ENCODE data around the gene AWAT1. TPM values are rescaled to one million over a fixed set of nuclear protein-coding genes. Genes with fewer than 3 reads are reported as not detected.
A peak's percentile ranks its signal among the peaks of the same experiment; 100 is the strongest.
"Not testable (repeated sequence)": the region's sequence is repeated elsewhere in the genome, so short reads cannot be mapped to it uniquely, and the experiment has no call there.

The AWAT1 gene
- polyA plus RNA-seq (ENCODE audit: insufficient read length), result not detected

DNA sequence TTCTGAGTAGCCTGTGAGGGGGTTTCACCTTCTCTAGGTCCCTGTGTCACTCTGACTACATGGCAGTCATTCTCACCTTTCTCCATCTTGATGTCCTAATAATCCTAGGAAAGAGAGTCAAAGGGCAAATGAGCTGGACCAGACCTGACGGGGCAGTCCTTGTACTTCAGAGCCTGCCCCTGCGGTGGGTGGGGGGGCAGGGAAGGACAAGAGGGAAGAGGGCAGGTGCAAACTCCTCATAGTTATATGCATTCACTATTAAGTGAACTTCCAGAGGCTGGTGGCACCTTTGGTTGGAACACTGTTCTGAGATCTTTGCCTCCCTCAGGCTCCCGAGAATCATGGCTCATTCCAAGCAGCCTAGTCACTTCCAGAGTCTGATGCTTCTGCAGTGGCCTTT is at the start of gene AWAT1:
TSS of gene AWAT1 (plus strand) at position 301 of the 400 bp plus-strand sequence. CDS start at position 342, 41 bp downstream.
- no peak for DNase-seq

DNA sequence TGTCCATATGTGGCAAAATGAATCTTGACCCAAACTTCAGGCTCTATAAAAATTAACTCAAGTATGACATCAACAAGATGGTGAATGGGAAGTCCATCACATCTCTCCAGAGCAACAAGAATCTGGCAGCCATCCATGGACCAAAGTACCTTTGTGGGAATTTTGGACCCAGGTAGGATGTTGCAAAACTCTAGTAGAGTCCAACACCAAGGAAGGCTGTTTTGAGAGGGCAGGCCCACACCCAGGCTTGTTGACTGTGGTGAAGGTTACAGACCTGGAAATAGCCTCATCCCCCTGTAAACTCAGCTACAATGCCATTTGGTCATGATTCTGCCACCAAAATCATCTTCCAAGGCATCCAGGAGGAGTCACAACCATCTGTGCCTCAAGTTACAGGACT is 44.2 kb upstream of the AWAT1 start:
- no peak for DNase-seq

DNA sequence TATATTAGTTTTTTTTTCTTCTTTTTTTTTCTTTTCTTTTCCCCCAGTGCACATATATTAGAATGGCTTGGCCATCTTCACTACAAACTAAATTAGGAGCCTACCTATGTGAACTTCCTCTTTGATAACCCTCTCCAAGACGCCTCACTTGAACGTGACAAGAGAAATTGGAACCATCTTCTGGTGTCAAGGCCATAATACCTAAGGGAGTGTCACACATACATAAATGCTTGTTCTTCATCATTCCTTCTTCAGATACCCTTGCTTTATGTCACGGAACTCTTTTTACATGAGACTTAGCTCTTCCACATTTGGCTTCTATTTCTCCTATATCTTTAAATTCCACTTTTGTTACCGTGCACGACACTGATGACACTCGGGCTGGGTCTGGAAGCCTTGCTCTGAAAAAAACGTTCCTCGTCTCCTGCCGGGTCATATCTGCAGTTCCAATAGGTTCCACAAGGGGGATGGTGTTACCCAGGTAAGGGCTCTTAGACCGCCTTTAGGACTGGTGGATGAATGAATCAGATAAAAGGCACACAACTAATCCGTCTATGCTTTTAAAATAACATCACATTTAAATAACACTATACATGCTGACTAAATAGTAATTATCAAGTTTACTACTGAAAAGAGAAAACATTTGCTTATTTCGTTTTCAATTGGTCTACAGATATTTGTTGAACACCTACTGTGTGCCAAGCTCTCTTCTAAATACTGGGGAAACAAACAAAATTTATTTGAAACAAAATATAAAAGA is 37.3 kb upstream of the AWAT1 start:
- peak; percentile 1 for DNase-seq

DNA sequence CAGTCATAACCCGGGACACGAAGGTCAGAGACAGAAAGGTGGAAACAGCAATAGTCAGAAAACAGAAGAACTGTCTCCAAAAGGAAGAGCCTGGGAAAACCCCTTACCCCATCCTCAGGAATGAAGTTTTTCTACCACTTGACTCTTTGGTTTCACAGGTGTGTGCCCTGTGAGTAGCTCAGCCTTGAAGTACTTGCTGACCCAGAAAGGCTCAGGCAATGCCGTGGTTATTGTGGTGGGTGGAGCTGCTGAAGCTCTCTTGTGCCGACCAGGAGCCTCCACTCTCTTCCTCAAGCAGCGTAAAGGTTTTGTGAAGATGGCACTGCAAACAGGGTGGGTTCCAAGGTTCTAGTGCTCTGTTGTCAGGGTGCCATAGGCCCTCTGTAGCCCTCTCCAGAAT is 32.7 kb upstream of the AWAT1 start:
- no peak for DNase-seq

DNA sequence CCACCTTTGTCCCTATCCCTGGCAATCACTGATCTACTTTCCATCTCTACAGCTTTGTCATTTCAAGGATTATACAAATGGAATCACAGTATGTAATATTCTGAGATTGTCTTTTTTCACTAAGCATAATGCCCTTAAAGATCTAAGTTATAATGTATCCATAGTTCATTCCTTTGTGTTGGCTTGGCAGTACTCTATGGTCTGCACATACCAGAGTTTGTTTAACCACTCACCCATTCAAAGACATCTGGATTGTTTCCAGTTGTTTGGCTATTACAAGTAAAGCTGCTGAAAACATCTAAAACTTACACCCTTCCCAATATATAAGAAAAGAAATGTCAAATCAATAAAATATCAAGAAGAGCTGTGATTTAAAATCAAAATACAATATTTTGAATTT is 26.0 kb upstream of the AWAT1 start:
- DNase-seq, result no peak

DNA sequence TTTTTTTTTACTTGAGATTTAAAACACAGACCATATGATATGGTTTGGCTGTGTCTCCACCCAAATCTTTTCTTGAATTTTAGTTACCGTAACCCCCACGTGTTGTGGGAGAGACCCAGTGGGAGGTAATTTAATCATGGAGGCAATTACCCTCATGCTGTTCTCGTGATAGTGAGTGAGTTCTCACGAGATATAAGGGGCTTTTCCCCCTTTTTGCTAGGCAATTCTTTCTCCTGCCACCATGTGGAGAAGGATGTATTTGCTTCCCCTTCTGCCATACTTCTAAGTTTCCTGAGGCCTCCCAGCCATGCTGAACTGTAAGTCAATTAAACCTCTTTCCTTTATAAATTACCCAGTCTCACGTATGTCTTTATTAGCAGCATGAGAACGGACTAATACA is 24.9 kb upstream of the AWAT1 start:
- DNase-seq, result not testable (repeated sequence)

DNA sequence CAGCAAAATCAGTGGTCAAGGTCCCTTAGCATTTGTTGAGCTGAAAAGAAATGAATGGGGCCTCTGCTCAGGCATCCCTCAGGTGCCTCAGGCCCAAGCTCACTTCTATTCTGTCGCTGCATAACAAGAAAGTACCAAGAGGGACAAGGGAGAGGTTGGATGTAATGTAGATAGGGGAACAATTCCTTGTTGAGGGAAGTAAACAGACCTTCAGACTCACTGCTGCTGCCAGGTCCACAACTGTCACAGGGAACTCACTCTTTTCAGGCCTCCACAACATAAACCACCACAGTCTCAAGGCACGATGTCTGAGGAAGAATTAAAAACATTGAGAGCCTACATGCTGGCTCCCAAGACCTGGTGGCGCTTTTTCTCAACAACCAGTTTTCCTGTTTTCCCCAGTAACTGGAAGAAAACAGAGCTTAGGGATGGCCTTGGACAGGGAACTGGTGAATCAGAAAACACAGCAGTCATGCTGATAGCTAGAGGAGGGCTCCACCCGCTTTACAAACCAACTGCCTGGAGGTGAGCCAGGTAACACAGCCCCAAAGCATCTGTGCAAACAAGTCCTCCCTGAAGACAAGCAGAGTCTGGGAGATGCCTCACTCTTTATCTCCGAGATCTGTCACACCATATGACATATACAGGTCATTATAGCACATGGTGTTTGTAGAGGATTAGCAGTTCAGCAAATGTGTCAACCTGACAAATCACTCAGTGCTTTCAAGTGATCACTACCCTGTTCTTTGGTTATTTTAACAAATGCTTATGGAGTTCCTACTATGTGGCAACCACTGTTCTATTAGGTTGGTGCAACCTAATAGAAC is 14.3 kb upstream of the AWAT1 start:
- DNase-seq, result no peak

DNA sequence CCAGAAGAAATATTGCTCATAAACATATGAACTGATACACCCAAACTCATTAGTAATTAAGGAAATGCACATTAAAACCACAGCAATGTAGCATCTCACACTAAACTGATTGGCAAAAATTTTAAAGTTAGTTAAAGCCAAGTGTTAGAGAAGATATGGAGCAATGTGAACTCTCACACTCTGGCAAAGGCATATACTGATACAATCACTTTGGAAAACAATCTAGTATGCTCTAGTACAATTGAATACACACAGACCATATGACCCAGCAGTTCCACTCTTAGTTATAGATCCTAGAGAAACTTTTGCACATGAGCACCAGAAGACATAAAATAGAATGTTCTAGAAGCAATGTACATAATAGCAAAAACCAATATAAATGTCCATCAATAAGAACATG is 8.4 kb upstream of the AWAT1 start:
- DNase-seq, result no peak

DNA sequence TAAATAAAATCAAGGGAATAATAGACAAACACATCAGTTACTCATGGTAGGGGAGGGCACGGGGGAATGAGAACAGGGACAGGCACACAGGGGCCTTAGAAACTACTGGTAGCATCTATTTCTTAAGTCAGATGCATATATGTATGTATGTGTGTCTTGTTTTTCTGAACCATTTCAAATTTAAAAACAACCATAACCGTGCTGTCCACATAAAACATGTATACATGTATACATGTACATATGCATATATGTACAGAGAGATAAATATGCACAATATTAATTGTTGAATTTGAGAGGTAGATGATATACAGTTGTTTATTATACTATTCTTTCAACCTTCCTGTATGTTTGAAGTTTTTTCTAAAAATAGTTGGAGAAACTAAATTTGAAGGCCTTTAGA is 7.8 kb upstream of the AWAT1 start:
- DNase-seq, result no peak

DNA sequence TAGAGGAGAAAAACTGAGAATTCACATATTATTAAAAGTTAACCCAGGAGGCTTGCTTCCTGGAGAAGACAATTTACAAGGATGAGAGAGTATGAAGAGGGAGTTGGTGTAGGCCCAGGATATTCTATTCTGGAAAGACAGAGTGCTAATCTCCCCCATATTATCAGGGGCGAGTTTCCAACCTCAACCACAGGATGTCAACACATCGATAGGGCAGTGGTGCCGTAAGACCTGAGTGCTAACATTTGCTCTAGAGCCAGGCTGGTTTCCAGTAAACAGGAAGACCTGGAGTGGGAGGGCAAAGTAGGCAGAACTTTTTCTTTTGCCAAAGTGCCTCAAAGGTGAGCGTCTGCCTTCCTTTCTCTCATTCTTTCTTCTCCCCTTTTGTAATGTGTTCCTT is 2.8 kb upstream of the AWAT1 start:
- DNase-seq, result no peak

DNA sequence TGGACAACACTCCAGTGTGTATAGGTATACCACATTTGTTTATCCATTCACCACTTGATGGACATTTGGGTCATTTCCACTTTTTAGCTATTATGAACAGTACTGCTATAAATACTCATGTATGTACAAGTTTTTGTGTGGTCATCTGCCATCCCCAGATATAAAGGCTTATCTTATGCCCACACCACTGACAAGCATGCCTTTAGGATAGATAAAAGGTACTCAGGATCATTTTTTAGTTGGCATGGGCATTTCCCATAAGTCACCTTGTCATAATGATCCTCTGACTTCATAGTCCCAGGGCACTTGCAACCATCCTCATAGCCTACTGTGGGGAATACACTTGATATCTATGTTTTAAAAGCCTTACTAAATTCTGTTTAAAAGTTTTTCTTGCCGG is 6.3 kb downstream of the AWAT1 start:
- DNase-seq, result no peak

DNA sequence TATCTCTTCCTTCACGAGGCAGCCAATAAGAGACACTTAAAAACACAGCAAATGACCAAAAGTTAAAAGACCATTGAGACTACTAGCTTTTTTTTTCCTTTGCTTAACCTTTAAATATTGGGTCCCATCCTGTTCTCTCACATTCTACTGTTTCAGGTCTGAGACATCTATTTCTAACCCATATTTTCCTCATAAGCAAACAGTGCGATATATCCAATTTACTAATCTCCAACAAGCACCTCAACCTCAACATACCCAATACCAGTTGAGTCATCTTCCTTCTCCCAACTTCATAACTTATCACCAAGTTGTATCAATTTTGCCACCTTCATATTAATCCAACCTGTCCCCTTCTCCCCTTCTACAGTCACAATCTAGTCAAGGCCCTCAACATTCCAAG is 7.0 kb downstream of the AWAT1 start:
- DNase-seq, result no peak

DNA sequence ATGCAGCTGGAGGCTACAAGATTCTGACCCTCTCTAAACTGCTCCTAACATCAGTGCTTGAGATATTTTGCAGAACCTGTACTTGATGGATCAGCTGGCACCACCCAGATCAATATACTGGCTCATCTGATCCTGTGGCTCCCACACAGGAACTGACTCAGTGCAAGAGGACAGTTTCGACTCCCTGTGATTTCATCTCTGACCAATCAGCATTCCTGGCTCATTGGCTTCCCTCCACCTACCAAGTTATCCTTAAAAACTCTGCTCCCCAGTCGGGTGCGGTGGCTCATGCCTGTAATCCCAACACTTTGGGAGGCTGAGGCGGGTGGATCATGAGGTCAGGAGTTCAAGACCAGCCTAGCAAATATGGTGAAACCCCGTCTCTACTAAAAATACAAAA is 9.1 kb downstream of the AWAT1 start:
- DNase-seq, result not testable (repeated sequence)

DNA sequence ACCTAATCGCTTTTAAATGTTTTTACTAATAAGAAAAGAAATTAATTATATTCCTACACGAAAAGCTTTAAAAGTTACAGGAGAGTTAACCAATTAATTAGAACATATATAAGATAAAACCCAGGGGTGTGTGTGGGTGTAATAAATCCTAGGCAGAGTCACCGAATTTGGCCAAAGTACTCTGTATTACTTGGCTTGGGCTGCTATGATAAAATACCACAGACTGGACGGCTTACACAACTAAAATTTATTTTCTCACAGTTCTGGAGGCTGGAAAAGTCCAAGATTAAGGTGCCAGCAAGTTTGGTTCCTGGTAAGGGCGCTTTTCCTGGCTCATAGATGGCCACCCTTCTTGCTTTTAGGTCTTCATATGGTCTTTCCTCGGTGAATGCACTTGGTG is 10.4 kb downstream of the AWAT1 start:
- no peak for DNase-seq

DNA sequence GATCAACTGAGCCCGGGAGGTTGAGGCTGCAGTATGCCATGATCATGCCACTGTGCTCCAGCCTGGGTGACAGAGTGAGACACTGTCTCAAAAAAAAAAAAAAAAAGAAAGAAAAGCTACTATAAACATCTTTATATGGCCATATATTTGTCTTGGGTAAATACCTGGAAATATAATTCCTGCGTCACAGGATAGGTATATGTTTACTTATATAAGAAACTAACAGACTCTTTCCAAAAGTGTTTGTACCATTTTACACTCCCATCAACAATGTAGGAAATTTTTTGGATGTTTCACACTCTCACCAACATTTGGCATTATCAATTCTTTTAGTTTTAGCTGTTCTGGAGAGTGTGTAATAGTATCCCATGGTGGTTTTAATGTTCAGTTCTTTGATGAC is 12.8 kb downstream of the AWAT1 start:
- no peak for DNase-seq

DNA sequence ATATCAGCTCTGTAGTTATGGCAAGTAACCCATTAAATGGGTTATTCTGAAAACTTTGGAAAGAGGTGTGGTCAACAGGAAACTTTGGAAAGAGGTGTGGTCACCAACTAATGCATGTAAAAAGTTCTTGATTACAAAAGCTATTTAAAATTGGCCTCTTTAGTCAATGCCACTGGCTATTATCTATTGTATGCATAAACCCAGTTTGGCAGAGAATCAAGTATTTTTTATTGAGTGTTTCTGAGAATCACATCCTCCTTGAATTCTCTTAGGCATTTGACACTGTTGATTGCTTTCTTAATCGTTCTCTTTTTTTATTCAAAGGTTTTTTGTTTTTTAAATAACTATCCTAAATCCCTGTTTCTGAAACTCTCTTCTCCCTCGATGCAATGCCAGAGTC is 18.0 kb downstream of the AWAT1 start:
- no peak for DNase-seq

DNA sequence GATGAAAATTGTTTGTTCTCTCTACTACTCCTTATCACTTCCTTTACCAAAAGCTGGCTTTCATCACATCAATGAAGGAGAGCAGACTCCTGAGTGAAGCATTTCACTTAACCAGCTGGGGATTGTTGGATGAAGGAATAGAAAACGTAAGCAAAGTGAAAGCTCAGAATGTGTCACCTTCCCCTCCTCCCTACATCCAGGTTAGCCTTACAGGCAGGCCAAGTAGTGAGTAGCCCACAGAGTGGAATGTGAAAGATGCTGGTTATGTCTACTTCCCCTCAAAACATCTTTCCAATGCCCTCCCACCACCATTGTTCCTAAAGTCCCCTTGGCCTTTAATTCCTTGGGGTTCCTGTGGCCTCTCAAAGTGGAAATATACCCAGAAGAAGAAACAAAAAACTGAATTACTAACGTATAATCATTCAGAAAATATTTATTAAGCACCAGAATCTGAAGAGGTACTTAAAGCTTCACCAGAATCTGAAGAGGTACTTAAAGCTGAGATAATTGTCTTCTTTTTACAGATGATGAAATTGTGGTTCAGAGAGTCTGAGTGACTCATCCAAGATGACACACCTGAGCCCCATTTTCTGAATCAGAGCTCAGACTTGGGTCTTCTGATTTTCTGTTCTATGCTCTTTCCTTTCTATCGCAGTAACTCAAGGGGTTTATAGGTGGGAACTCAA is 19.1 kb downstream of the AWAT1 start:
- no peak for DNase-seq

DNA sequence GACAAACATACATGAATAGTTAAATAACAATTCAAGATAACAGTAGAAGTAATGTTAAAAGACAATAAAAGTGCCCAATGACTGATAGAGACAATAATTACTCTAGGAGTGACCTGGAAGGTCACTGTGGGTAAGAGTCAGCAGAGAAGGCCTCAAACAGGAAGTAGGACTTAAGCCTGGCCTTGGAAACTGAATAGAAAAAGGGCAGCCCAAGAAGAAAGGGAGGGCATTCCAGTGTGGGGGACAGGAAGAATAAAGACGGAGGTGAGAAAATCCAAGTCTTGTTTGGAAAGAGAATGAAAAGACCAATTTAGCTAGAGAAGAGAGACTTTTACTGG is 19.6 kb downstream of the AWAT1 start:
- DNase-seq, result no peak

DNA sequence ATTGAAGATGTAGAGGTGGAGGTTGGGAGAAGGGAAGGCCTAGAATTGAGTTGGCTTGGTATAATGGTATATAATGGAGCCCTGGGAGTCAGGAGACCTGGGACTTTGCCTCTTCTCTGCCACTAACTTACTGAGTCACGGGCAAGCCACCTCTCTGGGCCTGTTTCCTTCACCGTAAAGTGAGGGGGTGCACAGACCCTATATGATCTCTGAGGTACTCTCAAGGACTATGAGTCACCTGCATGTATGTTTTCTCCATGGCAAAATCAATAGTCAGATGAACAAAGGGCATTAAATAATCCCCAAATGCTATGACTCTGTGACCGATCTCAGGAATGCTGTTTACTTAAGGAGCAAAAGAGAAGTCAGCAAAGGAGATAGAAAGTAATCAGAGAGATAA is 20.5 kb downstream of the AWAT1 start:
- DNase-seq, result no peak

DNA sequence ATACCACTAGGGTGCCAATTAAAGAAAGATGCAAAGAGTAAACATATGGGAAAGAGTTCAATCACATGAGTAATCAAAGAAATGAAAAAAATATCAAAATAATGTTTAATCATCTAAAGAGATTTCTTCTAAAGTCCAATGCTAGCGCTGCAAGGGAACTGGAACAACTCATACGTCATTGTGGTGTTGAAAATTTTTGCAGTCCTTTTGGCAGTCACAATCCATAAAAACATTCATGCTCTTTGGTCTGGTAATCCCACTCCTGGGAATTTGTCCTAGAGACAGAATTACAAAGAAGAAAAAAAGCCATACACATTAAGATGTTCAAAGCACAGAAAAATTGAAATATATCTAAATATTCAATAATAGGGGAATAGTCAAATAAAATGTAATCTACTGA is 21.0 kb downstream of the AWAT1 start:
- no peak for DNase-seq

DNA sequence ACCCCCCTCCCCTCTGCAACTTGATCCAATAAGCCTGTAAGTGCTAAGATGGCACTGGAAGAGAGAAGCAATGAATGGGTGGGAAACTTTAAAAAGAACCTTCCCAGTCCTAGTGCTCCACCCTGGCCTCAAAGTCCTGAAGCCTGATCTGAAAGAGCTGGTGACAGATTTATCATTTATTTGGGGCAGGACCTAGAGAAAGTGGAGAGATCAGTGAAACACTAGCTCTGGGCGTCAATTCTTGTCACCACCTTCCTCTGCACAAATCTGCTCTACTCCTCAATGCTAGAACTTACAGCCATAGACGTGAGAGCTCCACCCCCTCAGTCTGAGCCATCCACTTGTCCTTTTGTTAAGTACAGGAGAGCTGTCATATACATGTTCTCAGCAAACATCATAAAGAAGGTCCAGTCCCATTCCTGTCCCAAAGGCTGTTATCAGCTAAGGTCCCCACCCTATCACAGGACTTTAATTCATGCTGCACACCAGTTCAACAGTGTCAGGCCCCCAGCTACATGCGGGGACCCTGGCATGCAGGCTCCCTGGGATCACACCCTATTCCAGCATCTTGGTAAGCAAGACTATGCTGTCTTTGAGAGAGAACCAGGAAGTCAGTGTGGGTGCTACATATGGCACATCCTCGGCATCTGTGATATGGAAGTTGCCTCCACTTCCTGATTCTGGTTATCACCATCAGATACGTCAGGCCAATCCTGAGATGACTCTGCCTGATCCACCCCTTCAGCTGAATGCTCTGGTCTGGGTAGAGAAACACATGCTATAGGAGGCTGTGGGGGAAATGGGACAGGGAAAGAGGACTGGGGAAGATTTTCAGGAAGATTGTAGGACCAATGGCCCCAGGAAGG is 23.2 kb downstream of the AWAT1 start:
- no peak for DNase-seq

DNA sequence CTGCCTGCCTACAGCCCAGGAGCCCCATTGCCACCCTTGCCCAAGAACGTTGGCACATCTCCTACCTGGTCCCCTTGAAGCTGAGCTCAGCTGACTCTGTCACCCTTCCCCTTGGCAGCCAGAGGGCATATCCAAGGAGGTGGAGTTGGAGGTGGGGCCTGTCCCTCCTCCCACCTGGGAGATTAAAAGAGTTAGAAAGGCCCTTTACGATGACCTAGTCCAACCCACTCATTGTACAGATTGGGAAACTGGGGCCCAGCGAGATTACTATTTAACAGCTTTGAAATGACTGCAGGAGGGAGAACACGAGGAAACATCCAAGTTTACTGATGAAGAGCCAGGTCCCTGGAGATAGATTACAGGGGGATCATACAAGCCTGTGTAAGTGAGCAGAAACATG is 25.6 kb downstream of the AWAT1 start, which contains the start of gene P2RY4:
TSS of gene P2RY4 (minus strand) at position 101 of the 400 bp plus-strand sequence. CDS start 580 bp downstream, outside the sequence.
- no peak for DNase-seq
